IgD-negative memory B cell (primary cell): Measurements from ENCODE around the gene CFAP410. TPM values are rescaled to one million over a fixed set of nuclear protein-coding genes. Genes with fewer than 3 reads are reported as not detected.

ENCODE experiments used
- H3K27ac Mint-ChIP-seq, 3 donors: one replicate each; pipeline ENCODE4 v1.8.0; 2020 to 2022; ENCODE audit warnings: mild to moderate bottlenecking in 3 of 3, mixed read lengths in 3 of 3, moderate library complexity in 1 of 3
- H3K27me3 Mint-ChIP-seq: one replicate; pipeline ENCODE4 v1.8.0; 2021; ENCODE audit warnings: mixed read lengths
- H3K36me3 Mint-ChIP-seq: one replicate; pipeline ENCODE4 v1.8.0; 2020; ENCODE audit warnings: mild to moderate bottlenecking, mixed read lengths
- H3K4me1 Mint-ChIP-seq, 3 donors: one replicate each; pipeline ENCODE4 v1.8.0; 2020 to 2022; ENCODE audit warnings: mixed read lengths in 3 of 3, mild to moderate bottlenecking in 1 of 3
- H3K4me3 Mint-ChIP-seq, 4 donors: one replicate each; pipeline ENCODE4 v1.8.0; 2020 to 2022; ENCODE audit warnings: mild to moderate bottlenecking in 4 of 4, mixed read lengths in 4 of 4, moderate library complexity in 3 of 4
- H3K9me3 Mint-ChIP-seq, 3 donors: one replicate each; pipeline ENCODE4 v1.8.0; 2020 to 2021; ENCODE audit warnings: mixed read lengths in 3 of 3, mild to moderate bottlenecking in 1 of 3
- polyA plus RNA-seq: library from polyadenylated mRNA; unstranded; fragments of 300-500 nt; fragmentation: Illumina TruSeq; gene quantifications from one replicate; pipeline ENCODE4 v1.2.3, GENCODE V29; 2021

Gene CFAP410
- polyA plus RNA-seq, 1 donor from 2014 or later, result 36.4 TPM

DNA sequence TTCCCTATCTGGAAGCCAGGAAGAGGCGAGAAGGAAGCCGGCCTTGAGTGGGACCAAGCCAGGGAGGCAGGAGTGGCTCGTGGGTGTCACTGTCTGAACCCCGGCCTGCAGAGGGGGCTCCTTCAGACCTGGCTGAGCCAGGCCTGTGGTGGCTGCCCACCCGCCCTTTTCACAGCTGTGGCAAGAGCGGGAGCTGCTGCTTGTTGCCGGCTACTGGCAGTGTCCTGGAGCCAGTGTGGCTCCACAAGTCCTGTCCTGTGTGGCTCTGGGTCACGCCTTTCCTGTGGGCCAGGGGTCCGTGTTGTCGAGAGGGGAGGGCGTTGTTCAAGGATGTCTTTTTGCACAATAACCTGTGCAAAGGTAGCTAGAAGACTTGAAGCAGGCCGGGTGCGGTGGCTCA lies 38.0 kb downstream of the CFAP410 start:
- Mint-ChIP-seq H3K4me1 (peaks cover 23 to 44% (median 39%) of the 10 kb centered on the region in 3 donors), H3K36me3 (no peaks in the 10 kb centered on the region), H3K27ac (peak overlapping the region in 2 of 3 donors; percentile 62 to 86), H3K27me3 (peaks cover 1% of the 10 kb centered on the region), H3K9me3 (no peaks in the 10 kb centered on the region), H3K4me3 (peak overlapping the region; percentile 78 to 91 (median 85))

DNA sequence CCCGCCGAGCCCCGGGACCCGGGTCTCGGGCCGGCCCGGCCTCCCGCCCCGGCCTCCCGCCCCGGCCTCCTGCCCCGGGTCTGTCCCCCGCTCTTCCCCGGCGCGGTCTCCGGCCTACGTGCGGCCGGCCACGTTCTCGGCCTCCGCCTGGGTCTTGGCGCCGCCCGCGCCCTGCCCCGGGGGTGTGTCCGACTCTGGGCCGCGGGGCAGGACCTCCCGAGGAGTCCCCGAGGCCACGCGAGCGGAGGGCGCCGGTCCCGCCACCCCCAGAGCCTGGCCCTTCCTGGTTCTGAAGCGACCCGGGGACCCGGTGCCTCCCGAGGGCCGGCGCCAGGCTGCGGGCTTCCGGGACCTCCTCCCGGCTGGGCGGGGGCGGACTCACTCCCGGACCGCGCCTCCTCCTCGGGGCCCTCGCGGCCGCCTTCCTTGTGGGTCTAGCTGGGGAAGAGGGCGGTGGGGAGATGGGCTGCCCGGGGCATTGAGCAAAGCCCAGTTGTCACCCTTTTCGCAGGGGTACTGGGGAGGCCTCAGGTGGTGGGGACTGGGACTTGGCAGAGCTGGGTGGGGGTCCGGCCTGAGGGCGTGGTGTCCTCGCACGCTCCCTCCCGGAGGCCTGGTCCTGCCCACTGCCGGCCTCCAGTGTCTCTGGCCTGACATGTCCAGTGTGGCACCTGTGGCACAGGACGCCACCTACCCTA lies 38.8 kb downstream of the CFAP410 start:
- Mint-ChIP-seq H3K27ac (peak overlapping the region in 1 of 3 donors; percentile 62), H3K36me3 (no peaks in the 10 kb centered on the region), H3K9me3 (no peaks in the 10 kb centered on the region), H3K4me1 (peaks cover 23 to 44% (median 39%) of the 10 kb centered on the region in 3 donors), H3K4me3 (peak overlapping the region; percentile 78 to 91 (median 85)), H3K27me3 (peaks cover 1% of the 10 kb centered on the region)

DNA sequence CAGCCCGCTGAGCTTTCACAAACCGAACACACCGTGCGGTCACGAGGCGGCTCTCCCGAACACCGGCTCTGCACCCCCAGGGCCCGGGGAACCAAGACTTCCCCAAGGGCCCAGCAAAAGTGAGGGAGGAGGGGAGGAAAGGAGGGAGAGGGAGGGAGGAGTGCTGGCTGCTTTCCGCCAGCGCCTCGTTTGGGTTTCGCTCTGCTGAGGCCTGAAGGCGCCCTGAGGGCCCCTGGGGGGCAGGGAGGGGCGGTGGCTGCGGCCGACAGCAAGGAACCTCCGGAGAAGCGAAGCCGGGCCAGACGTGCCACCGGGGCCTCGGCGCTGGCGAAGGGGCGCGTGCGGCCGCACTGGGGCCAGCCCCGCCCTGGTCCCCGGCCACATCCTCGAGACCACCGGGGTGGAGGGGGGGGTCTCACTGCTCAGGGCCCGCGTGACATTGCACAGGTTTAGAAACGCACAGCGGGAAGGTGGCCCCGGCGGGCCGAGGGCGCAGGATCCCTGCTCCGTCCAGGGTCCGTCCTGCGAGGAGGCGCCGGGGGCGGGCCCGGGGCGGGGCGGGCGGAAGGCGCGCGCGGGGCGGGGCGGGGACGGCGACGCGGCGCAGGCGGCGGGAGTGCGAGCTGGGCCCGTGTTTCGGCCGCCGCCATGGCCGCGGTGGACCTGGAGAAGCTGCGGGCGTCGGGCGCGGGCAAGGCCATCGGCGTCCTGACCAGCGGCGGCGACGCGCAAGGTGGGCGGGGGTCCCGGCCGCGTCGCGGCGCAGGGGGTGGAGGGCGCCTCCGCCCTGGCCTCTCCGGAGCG lies 39.5 kb downstream of the CFAP410 start, which contains the start of gene PFKL:
TSS of gene PFKL (plus strand) at position 596 of the 804 bp plus-strand sequence. CDS start at position 649, 53 bp downstream.
- peak within 1 kb of the TSS; percentile 86 to 92 (median 91) for H3K4me3 Mint-ChIP-seq
- H3K27ac Mint-ChIP-seq, result peak within 1 kb of the TSS; percentile 93 to 97 (median 97)
- H3K9me3 Mint-ChIP-seq, result no peaks in the 10 kb centered on the region
- peaks cover 1% of the 10 kb centered on the region for H3K27me3 Mint-ChIP-seq
- H3K36me3 Mint-ChIP-seq, result no peaks in the 10 kb centered on the region
- H3K4me1 Mint-ChIP-seq, result peaks cover 23 to 42% (median 40%) of the 10 kb centered on the region in 3 donors

DNA sequence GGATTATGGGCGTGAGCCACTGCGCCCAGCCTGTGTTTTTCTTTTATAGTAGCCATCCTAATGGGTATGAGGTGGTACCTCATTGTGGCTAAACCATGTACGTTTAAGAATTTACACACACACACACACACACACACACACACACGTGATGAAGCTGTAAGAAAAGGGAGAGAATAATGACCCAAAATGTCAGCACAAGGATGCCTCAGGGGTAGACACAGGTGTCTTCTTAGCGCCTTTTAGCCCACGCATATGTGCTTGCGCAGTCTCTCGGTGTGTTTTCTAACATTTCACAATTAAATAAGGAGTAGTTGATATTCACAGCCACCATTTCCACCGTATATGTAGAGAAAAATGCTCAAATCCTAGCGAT lies 40.1 kb downstream of the CFAP410 start:
- peaks cover 1% of the 10 kb centered on the region for H3K27me3 Mint-ChIP-seq
- H3K27ac Mint-ChIP-seq, result peak overlapping the region; percentile 93 to 97 (median 97)
- peak overlapping the region; percentile 86 to 92 (median 90) for H3K4me3 Mint-ChIP-seq
- peaks cover 23 to 43% (median 40%) of the 10 kb centered on the region in 3 donors for H3K4me1 Mint-ChIP-seq
- H3K36me3 Mint-ChIP-seq, result no peaks in the 10 kb centered on the region
- no peaks in the 10 kb centered on the region for H3K9me3 Mint-ChIP-seq

DNA sequence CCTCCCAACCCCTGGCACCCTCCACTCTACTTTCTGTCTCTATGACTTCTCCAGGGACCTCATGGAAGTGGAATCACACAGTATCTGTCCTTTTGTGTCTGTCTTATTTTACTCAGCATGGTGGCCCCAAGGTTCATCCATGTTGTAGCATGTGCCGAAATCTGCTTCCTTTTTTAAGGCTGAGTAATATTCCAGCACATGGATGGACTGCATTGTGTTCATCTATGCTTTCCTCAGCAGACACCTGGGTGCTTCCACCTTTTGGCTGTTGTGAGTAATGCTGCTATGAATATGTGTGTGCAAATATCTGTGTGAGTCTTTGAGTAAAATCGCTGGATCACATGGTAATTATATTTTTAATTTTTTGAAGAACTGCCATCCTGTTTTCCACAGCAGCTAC lies 40.9 kb downstream of the CFAP410 start:
- Mint-ChIP-seq H3K36me3 (no peaks in the 10 kb centered on the region), H3K27ac (peak overlapping the region; percentile 86 to 97 (median 97)), H3K27me3 (peaks cover 1% of the 10 kb centered on the region), H3K4me1 (peaks cover 18 to 40% (median 36%) of the 10 kb centered on the region in 3 donors), H3K9me3 (no peaks in the 10 kb centered on the region), H3K4me3 (peak overlapping the region; percentile 5 to 92 (median 54))

DNA sequence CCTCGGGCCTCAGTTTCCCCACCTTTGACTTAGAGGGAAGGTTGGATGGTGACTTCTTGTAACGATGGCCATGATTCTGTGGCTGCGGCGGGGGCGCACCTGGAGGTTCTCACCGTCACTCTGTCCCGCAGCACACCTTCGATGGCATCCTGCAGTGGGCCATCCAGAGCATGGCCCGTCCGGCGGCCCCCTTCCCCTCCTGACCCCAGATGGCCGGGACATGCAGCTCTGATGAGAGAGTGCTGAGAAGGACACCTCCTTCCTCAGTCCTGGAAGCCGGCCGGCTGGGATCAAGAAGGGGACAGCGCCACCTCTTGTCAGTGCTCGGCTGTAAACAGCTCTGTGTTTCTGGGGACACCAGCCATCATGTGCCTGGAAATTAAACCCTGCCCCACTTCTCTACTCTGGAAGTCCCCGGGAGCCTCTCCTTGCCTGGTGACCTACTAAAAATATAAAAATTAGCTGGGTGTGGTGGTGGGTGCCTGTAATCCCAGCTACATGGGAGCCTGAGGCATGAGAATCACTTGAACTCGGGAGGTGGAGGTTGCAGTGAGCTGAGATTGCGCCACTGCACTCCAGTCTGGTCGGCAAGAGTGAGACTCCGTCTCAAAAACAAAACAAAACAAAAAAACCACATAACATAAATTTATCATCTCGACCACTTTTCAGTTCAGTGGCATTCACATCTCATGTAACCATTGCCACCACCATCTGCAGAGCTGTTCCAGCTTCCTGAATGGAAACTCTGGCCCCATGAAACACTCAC lies 41.5 kb downstream of the CFAP410 start:
- Mint-ChIP-seq H3K9me3 (no peaks in the 10 kb centered on the region), H3K27ac (peak overlapping the region; percentile 86 to 97 (median 97)), H3K36me3 (no peaks in the 10 kb centered on the region), H3K27me3 (peaks cover 1% of the 10 kb centered on the region), H3K4me3 (peak overlapping the region; percentile 34 to 92 (median 62)), H3K4me1 (peaks cover 17 to 36% (median 33%) of the 10 kb centered on the region in 3 donors)

DNA sequence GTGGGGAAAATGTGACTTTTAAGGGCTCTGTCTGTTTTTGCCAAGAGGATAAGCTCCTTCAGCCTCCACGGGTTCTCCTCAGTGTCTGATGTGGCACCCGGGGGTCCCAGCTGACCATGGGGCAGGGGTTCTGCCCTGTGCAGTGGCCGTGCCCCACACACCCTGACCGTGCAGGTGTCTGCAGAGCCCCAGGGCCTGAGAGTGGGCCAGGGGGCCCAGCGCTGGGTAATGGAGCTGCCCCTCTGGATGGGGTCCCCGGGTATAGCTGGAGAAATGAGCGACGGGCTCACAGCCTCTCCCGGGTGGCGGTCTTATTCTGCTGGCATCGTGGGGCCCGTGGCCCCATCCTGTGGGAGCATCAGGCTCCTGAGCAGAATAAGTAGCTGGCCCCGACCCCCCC lies 42.3 kb downstream of the CFAP410 start:
- H3K4me1 Mint-ChIP-seq, result peaks cover 17 to 31% (median 27%) of the 10 kb centered on the region in 3 donors
- no peak overlapping the region for H3K27ac Mint-ChIP-seq
- peak overlapping the region in 1 of 4 donors; percentile 39 for H3K4me3 Mint-ChIP-seq
- peaks cover 1% of the 10 kb centered on the region for H3K27me3 Mint-ChIP-seq
- H3K36me3 Mint-ChIP-seq, result no peaks in the 10 kb centered on the region
- H3K9me3 Mint-ChIP-seq, result no peaks in the 10 kb centered on the region

DNA sequence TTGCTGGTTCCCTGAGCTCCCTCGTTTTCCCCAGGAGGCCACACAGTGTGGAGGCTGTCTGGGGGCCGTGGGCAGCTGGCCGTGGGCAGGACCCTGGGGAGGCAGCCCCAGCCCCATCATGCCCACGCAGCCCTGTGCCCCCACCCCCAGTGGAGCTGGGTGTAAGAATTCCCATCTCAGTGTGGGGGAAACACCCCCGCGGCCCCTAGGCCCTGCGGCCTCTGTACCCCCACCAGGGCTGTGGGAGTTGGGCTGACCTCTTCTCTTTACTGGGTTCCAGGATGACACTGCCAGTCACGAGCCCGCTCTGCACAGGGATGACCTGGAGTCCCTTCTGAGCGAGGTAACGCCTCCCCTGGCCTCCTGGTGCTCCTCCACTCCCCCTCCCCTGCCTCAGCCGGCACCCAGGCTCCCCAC lies 43.1 kb downstream of the CFAP410 start:
- H3K4me1 Mint-ChIP-seq, result peaks cover 17 to 23% (median 21%) of the 10 kb centered on the region in 3 donors
- no peaks in the 10 kb centered on the region for H3K36me3 Mint-ChIP-seq
- no peak overlapping the region for H3K4me3 Mint-ChIP-seq
- no peaks in the 10 kb centered on the region for H3K9me3 Mint-ChIP-seq
- H3K27ac Mint-ChIP-seq, result no peak overlapping the region
- H3K27me3 Mint-ChIP-seq, result peaks cover 1% of the 10 kb centered on the region

DNA sequence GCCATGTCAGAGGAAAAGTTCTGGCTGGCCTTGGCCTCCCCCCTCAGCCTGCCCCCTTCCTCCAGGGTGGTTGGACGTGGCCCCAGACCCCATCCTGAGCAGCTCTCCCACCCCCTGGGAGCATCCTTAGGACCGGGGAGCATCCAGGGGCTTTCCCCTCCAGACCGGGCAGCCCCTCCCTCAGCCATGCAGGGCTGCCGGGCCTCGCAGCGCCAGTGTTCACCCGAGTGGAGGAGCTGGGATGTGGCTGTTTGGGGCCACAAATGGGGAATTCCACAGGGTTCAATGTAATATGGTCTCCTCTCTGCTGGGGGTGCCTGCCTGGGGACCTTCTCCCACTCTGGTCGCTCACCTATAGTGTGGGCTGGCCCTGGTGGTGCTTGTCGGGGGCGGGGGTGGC lies 43.5 kb downstream of the CFAP410 start:
- no peaks in the 10 kb centered on the region for H3K27me3 Mint-ChIP-seq
- peak overlapping the region in 1 of 3 donors; percentile 43 for H3K27ac Mint-ChIP-seq
- peak overlapping the region in 3 of 4 donors; percentile 3 to 79 (median 70) for H3K4me3 Mint-ChIP-seq
- H3K36me3 Mint-ChIP-seq, result no peaks in the 10 kb centered on the region
- peaks cover 17 to 20% (median 18%) of the 10 kb centered on the region in 3 donors for H3K4me1 Mint-ChIP-seq
- H3K9me3 Mint-ChIP-seq, result no peaks in the 10 kb centered on the region

DNA sequence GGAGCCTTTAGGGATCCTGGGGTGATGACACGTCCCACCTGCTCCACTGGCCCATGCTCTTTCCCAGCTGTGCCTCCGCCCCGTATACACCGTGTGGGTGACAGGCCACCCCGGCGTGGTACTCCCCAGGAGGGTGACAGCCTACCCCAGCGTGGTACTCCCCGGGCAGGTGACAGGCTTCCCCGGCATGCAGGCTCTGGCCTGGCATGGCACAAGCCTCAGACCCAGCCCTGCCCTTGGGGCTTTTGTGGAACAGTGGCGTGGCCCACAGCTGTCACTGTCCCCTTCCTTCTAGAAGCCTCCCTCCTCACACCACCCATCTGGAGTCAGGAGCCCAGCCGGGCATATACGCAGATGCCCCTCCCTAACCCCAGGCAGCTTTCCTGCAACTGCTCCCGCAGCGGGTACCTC lies 44.0 kb downstream of the CFAP410 start:
- no peaks in the 10 kb centered on the region for H3K36me3 Mint-ChIP-seq

DNA sequence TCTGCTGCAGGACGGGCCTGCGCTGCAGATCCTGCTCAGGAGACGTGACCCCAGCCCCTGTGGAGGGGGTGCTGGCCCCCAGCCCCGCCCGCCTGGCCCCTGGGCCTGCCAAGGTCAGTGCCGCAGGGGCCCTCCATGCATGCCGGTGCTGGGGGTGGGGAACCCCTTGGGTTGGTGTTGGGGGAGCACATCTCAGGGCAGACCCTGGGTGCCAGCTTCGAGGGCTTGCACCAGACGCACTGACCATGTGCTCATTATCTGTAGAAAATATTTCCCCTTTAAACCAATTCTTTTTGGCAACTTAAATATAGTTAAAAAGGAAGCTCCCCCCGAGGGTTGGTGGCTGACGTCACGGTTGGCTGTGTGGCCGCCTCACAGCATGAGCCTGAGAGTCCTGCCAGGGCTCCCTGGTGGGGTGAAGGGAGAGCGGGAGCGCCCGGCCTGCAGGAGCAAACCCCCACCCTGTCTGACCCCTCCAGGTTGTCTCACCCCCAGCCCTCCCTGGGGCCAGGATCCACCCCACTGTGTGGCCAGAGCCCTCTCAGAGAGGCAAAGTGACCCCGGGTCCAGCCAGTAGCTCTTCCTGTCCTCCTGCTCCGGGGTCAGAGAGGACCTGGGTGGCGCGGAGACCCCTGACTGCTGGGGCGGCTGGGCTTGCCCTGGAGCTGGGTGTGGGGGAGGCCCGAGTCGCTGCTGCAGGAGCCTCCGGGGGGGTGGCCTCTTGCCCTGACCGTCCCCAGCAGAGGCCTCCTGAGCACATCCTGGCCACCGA lies 44.6 kb downstream of the CFAP410 start:
- H3K27ac Mint-ChIP-seq, result peak overlapping the region in 1 of 3 donors; percentile 51
- H3K27me3 Mint-ChIP-seq, result no peaks in the 10 kb centered on the region
- H3K9me3 Mint-ChIP-seq, result no peaks in the 10 kb centered on the region
- peaks cover 17 to 20% (median 18%) of the 10 kb centered on the region in 3 donors for H3K4me1 Mint-ChIP-seq
- peak overlapping the region in 1 of 4 donors; percentile 60 for H3K4me3 Mint-ChIP-seq
- no peaks in the 10 kb centered on the region for H3K36me3 Mint-ChIP-seq

More for the DNA sequence above, 44.0 kb downstream of the CFAP410 start:
- peak overlapping the region in 3 of 4 donors; percentile 3 to 79 (median 70) for H3K4me3 Mint-ChIP-seq
- H3K27me3 Mint-ChIP-seq, result no peaks in the 10 kb centered on the region
- H3K27ac Mint-ChIP-seq, result peak overlapping the region in 1 of 3 donors; percentile 43
- H3K4me1 Mint-ChIP-seq, result peaks cover 17 to 20% (median 18%) of the 10 kb centered on the region in 3 donors
- no peaks in the 10 kb centered on the region for H3K9me3 Mint-ChIP-seq

DNA sequence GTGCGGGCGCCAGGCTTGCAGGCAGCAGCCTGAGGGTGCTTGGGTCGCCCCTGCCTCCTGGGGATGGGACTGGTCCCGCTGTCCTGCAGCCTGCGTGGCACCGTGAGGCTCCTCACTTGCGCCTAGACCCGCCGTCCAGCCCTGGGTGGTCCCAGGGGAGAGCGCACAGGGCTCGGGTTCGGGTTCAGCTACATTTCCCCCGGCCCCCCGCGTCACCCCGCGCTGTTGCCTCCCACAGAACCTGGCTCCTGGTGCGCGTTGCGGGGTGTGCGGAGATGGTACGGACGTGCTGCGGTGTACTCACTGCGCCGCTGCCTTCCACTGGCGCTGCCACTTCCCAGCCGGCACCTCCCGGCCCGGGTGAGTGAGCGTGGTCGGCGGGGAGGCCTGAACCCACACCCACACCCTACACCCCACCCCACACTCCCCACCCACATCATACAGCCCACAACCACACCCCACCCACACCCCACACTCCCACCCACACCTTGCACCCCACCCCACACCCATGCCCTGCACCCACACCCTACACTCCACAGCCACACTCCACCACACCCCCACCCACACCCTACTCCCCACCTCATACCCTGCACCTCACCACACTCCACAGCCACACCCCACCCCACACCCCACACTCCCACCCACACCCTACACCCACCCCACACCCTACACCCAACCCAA lies 45.5 kb downstream of the CFAP410 start:
- Mint-ChIP-seq H3K27me3 (no peaks in the 10 kb centered on the region), H3K36me3 (no peaks in the 10 kb centered on the region), H3K27ac (no peak overlapping the region), H3K9me3 (no peaks in the 10 kb centered on the region), H3K4me3 (no peak overlapping the region), H3K4me1 (peaks cover 10 to 15% (median 13%) of the 10 kb centered on the region in 3 donors)

DNA sequence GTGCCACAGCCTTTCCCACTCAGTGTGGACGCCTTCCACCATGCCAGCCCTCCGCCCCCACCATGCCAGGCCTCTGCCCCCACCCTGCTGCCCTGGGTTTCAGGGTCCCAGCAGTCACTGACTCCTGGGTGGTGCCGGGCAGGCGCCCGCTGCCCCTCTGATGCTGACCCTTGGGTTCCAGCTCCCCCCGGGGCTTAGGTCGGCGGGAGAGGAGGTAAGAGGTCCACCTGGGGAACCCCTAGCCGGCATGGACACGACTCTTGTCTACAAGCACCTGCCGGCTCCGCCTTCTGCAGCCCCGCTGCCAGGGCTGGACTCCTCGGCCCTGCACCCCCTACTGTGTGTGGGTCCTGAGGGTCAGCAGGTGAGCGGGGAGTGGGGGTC lies 46.4 kb downstream of the CFAP410 start:
- Mint-ChIP-seq H3K27me3 (peaks cover under 1% of the 10 kb centered on the region), H3K4me3 (no peak overlapping the region), H3K4me1 (peaks cover 3 to 8% (median 7%) of the 10 kb centered on the region in 3 donors), H3K36me3 (no peaks in the 10 kb centered on the region), H3K27ac (no peak overlapping the region), H3K9me3 (no peaks in the 10 kb centered on the region)
